ENCODE measurements around the gene IL1RAP. TPM values are rescaled to one million over a fixed set of nuclear protein-coding genes. Genes with fewer than 3 reads are reported as not detected.

IL1RAP gene
- total RNA-seq, 1 donor from 2014 or later: 43.4 TPM

- DNase-seq (ENCODE audit: low read depth): no peak
- no peak for TF ChIP-seq CTCF (IDR thresholded peaks at IDR 0.05; ENCODE audit: insufficient read depth, low read length, severe bottlenecking)
- Histone ChIP-seq H3K4me3 (ENCODE audit: low read depth, low read length) (no peak overlapping the region), H3K36me3 (ENCODE audit: control insufficient read depth, insufficient read depth, low read length) (peaks cover 1% of the 10 kb centered on the region), H3K27me3 (ENCODE audit: control insufficient read depth, insufficient read depth, low read length) (no peaks in the 10 kb centered on the region)
- no peak for FAIRE-seq
These were observed 39.3 kb downstream of the IL1RAP start for GRCh38 chr3:190552969-190553759.

- FAIRE-seq (no peak), DNase-seq (ENCODE audit: low read depth) (no peak)
- no peak for TF ChIP-seq CTCF (IDR thresholded peaks at IDR 0.05; ENCODE audit: insufficient read depth, low read length, severe bottlenecking)
- Histone ChIP-seq H3K36me3 (ENCODE audit: control insufficient read depth, insufficient read depth, low read length) (peaks cover 1% of the 10 kb centered on the region), H3K27me3 (ENCODE audit: control insufficient read depth, insufficient read depth, low read length) (no peaks in the 10 kb centered on the region), H3K4me3 (ENCODE audit: low read depth, low read length) (no peak overlapping the region)
These were observed 40.3 kb downstream of the IL1RAP start for GRCh38 chr3:190554197-190554596.

- no peak for TF ChIP-seq CTCF (IDR thresholded peaks at IDR 0.05; ENCODE audit: insufficient read depth, low read length, severe bottlenecking)
- H3K4me3 ChIP-seq (ENCODE audit: low read depth, low read length): no peak overlapping the region
- no peak for DNase-seq (ENCODE audit: low read depth)
- no peak for FAIRE-seq
- H3K27me3 ChIP-seq (ENCODE audit: control insufficient read depth, insufficient read depth, low read length): no peaks in the 10 kb centered on the region
- peaks cover 3% of the 10 kb centered on the region for H3K36me3 ChIP-seq (ENCODE audit: control insufficient read depth, insufficient read depth, low read length)
These were observed 42.5 kb downstream of the IL1RAP start for GRCh38 chr3:190556351-190556750.

- TF ChIP-seq CTCF (IDR thresholded peaks at IDR 0.05; ENCODE audit: insufficient read depth, low read length, severe bottlenecking): no peak
- Histone ChIP-seq H3K36me3 (ENCODE audit: control insufficient read depth, insufficient read depth, low read length) (peaks cover 3% of the 10 kb centered on the region), H3K4me3 (ENCODE audit: low read depth, low read length) (no peak overlapping the region), H3K27me3 (ENCODE audit: control insufficient read depth, insufficient read depth, low read length) (no peaks in the 10 kb centered on the region)
- DNase-seq (ENCODE audit: low read depth): no peak
- FAIRE-seq: no peak
These were observed 43.4 kb downstream of the IL1RAP start for GRCh38 chr3:190557296-190557695.

GRCh38 chr3:190558316-190558715 lies 44.4 kb downstream of the IL1RAP start:
- FAIRE-seq: no peak

More at GRCh38 chr3:190558316-190558715, 44.4 kb downstream of the IL1RAP start:
- H3K36me3 ChIP-seq (ENCODE audit: control insufficient read depth, insufficient read depth, low read length): peaks cover 3% of the 10 kb centered on the region
- no peak overlapping the region for H3K4me3 ChIP-seq (ENCODE audit: low read depth, low read length)
- H3K27me3 ChIP-seq (ENCODE audit: control insufficient read depth, insufficient read depth, low read length): no peaks in the 10 kb centered on the region
- TF ChIP-seq CTCF (IDR thresholded peaks at IDR 0.05; ENCODE audit: insufficient read depth, low read length, severe bottlenecking): no peak
- no peak for DNase-seq (ENCODE audit: low read depth)

Data from bronchial epithelial cell (primary cell).